Heart right ventricle (tissue), 16 donors: ENCODE results near the gene PDE6A. TPM values are rescaled to one million over a fixed set of nuclear protein-coding genes. Genes with fewer than 3 reads are reported as not detected.

Source experiments
- ATAC-seq, 8 donors: fragments of 200-7000 bp; cut with Tn5 transposase; one replicate each; pipeline ENCODE4 v1.9.1; 2020; ENCODE audit warnings: mild to moderate bottlenecking in 8 of 8, moderate library complexity in 8 of 8, moderate number of reproducible peaks in 1 of 8
- DNase-seq, 2 donors: peaks; one replicate each; pipeline ENCODE4 v3.0.0-alpha.2; 2020
- H3K27ac ChIP-seq, 10 donors: fragments of 200-600 bp; sonication (generic) in 2 of 10; one replicate each; pipeline versions ENCODE4 v1.5.0 to v1.8.0; 2020 to 2022; ENCODE audit warnings: mild to moderate bottlenecking in 3 of 10
- H3K27me3 ChIP-seq, 7 donors: fragments of 200-600 bp; one replicate each; pipeline ENCODE4 v1.8.0; 2021 to 2022; ENCODE audit warnings: mild to moderate bottlenecking in 2 of 7
- H3K36me3 ChIP-seq, 9 donors: fragments of 200-600 bp; sonication (generic) in 1 of 9; one replicate each; pipeline versions ENCODE4 v1.5.0 to v1.8.0; 2020 to 2022; ENCODE audit warnings: mild to moderate bottlenecking in 2 of 9
- H3K4me1 ChIP-seq, 9 donors: fragments of 200-600 bp; sonication (generic) in 1 of 9; one replicate each; pipeline versions ENCODE4 v1.5.0 to v1.8.0; 2020 to 2022; ENCODE audit warnings: mild to moderate bottlenecking in 4 of 9
- H3K4me3 ChIP-seq, 10 donors: fragments of 200-600 bp; sonication (generic) in 2 of 10; one replicate each; pipeline versions ENCODE4 v1.5.0 to v1.8.0; 2020 to 2022; ENCODE audit warnings: mild to moderate bottlenecking in 7 of 10, moderate library complexity in 2 of 10
- H3K9me3 ChIP-seq, 11 donors: fragments of 200-600 bp in 10 of 11; sonication (generic) in 2 of 11; one replicate each; pipeline versions ENCODE4 v1.5.0 to v1.8.0; 2013 to 2022; ENCODE audit warnings: mild to moderate bottlenecking in 2 of 11, control low read depth in 1 of 11, moderate library complexity in 1 of 11
- CTCF ChIP-seq, 9 donors: fragments of 200-600 bp; sonication (generic) in 2 of 9; IDR thresholded peaks; one replicate each; pipeline versions ENCODE4 v1.5.0 to v1.8.0; 2021 to 2022; ENCODE audit warnings: antibody characterized with exemption in 9 of 9, mild to moderate bottlenecking in 5 of 9, moderate library complexity in 1 of 9
- WGBS, 2 donors: extraction: QIAGEN DNeasy Blood & Tissue Kit; methylation state at CpG; one replicate each; pipeline ENCODE4 v1.1.7; 2013; ENCODE audit warnings: inconsistent platforms in 1 of 2; 5-methylcytosine and 5-hydroxymethylcytosine counted together
- intact Hi-C, 10 donors: fragments of 100-400 bp; cut with DNase I; formaldehyde crosslinking; loops; one replicate each; pipeline versions ENCODE4 v1.11.1 to v1.14.2; 2022
- polyA plus RNA-seq, 2 donors: library from polyadenylated mRNA; stranded (reverse); fragments of 200-250 nt; gene quantifications; one replicate each; pipeline ENCODE4 v1.2.3, GENCODE V29; 2013
- total RNA-seq, 10 donors: library from RNA; stranded (reverse); fragmentation: NEBNext Ultra II Directional in 3 of 10; extraction: Animal tissue kit (Norgen Biotek cat#: 25700) in 3 of 10; gene quantifications; one replicate each; pipeline versions ENCODE4 v1.2.1 to v1.2.4, GENCODE V29; 2021 to 2023
- donor health status: Arrhythmogenic right ventricular cardiomyopathy.
- donor health status: ischemic (EF 13 %, LVEDD 7.1; RV severe dilation, severe dysfunction).
- donor health status: healthy with polysubstance abuse.
- donor health status: DM: no; HTN: yes; CAD: no.
- donor health status: DM: no; HTN: no; CAD: no.
- donor health status: ischemic (EF 25% LVEDD 6.9; RV normal size, moderate dysfunction).
- donor health status: ischemic (EF 25% LVEDD 5.7; RV mildly dilated, moderate dysfunction).
- donor health status: healthy.
- donor health status: DM: yes; HTN: yes; CAD: no.
- donor health status: Ischemic cardiomyopathy.
- donor health status: ischemic (EF 35%, LVEDD 5.7; RV mildly dilated, moderate dysfunction).
- donor health status: nonischemic (EF 11% LVEDD 7.7; RV severe dilation, severe dysfunction).
- donor health status: DM: yes; HTN: yes; CAD: no.
- donor health status: PGD.
- donor health status: ischemic (EF 29% LVEDD 5.4; RV normal size, mild dysfunction).
- donor health status: nonischemic (EF 23%, LVEDD 6.1; RV moderate dilation, normal function).

Gene PDE6A
- total and polyA plus RNA-seq, 12 donors, result 0.06 to 0.28 (median 0.17) TPM; not detected in 5

GRCh38 chr5:149895416-149896345 lies 48.9 kb downstream of the PDE6A start:
- intact Hi-C loops, result no loop called here
- WGBS, 2 donors, result 76 to 79% methylated on average over 7 of the region's 7 CpGs
- H3K4me1 ChIP-seq, result no peaks in the 10 kb centered on the region
- ATAC-seq (no peak), DNase-seq (no peak)
- H3K4me3 ChIP-seq, result no peak overlapping the region
- H3K36me3 ChIP-seq, result no peaks in the 10 kb centered on the region
- no peaks in the 10 kb centered on the region for H3K27me3 ChIP-seq
- no peak for TF ChIP-seq CTCF (IDR thresholded peaks at IDR 0.05)
- no peaks in the 10 kb centered on the region for H3K9me3 ChIP-seq
- no peak overlapping the region for H3K27ac ChIP-seq

DNA sequence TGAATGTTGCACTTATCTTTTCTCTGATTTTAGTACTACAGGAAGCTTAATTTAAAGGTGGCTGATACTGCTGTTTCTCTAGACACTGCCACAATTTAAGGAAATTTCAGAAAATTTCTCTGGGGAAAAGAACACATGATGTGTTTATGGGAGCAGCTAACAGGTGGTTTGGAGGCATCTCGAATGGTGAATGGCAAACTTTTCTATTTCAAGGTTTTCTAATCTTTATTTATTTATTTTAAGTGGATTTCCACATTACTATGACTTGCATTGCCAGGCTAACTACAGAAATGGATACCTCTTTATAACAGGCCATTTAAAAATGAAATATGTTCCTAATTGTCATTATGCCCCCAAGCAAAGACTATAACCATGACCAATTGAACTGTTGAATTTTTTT lies 50.4 kb downstream of the PDE6A start:
- Histone ChIP-seq H3K4me3 (no peak overlapping the region), H3K36me3 (no peaks in the 10 kb centered on the region), H3K27me3 (no peaks in the 10 kb centered on the region), H3K9me3 (no peaks in the 10 kb centered on the region), H3K4me1 (no peaks in the 10 kb centered on the region), H3K27ac (no peak overlapping the region)
- no peak for TF ChIP-seq CTCF (IDR thresholded peaks at IDR 0.05)
- WGBS, 2 donors, result 95% methylated on average over 1 of the region's 1 CpG
- DNase-seq (no peak), ATAC-seq (no peak)
- intact Hi-C loops, result no loop called here

DNA sequence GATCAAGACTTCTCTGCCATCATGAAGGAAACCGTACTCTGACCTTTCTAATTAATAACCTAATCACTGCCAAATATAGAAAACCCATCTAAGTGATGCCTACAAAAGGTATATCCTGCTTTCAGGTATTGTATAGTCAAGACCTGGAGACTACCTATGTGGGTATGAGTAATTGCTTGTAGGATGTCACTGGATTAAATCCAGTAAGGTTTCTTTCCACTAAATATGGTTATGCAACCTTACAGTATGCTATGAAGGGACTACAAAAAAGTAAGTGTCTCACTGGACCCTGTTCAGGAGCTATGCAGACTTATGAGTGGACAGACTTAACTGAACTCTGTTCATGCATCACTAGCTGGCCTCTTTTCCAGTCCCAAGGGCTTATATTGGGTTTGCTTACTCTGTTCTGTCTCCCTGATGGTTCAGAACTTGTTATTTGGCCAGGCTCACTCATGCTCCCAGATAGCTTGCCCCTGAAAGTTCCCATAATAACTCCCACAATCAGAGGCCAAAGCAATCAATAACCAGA lies 51.1 kb downstream of the PDE6A start:
- ATAC-seq (no peak), DNase-seq (no peak)
- Histone ChIP-seq H3K4me3 (no peak overlapping the region), H3K9me3 (no peaks in the 10 kb centered on the region), H3K27ac (no peak overlapping the region), H3K27me3 (no peaks in the 10 kb centered on the region), H3K36me3 (no peaks in the 10 kb centered on the region), H3K4me1 (no peaks in the 10 kb centered on the region)
- intact Hi-C loops, result no loop called here
- TF ChIP-seq CTCF (IDR thresholded peaks at IDR 0.05), result no peak
- 93 to 97% methylated on average over 1 of the region's 1 CpG for WGBS, 2 donors

- intact Hi-C loops, result no loop called here
- no peaks in the 10 kb centered on the region for H3K9me3 ChIP-seq
- ATAC-seq (no peak), DNase-seq (no peak)
- H3K27ac ChIP-seq, result no peak overlapping the region
- no peak for TF ChIP-seq CTCF (IDR thresholded peaks at IDR 0.05)
- WGBS, 2 donors, result 90 to 92% methylated on average over 5 of the region's 5 CpGs
- H3K27me3 ChIP-seq, result no peaks in the 10 kb centered on the region
- H3K4me1 ChIP-seq, result peaks cover 0 to 7% (median 0%) of the 10 kb centered on the region in 9 donors
- no peak overlapping the region for H3K4me3 ChIP-seq
- no peaks in the 10 kb centered on the region for H3K36me3 ChIP-seq
Observed at GRCh38 chr5:149892594-149892993, 52.0 kb downstream of the PDE6A start.
